ENCODE data around the gene OR6K2. TPM values are rescaled to one million over a fixed set of nuclear protein-coding genes. Genes with fewer than 3 reads are reported as not detected.

Gene OR6K2
- total RNA-seq, 3 donors from 2014 or later, result not detected

DNA sequence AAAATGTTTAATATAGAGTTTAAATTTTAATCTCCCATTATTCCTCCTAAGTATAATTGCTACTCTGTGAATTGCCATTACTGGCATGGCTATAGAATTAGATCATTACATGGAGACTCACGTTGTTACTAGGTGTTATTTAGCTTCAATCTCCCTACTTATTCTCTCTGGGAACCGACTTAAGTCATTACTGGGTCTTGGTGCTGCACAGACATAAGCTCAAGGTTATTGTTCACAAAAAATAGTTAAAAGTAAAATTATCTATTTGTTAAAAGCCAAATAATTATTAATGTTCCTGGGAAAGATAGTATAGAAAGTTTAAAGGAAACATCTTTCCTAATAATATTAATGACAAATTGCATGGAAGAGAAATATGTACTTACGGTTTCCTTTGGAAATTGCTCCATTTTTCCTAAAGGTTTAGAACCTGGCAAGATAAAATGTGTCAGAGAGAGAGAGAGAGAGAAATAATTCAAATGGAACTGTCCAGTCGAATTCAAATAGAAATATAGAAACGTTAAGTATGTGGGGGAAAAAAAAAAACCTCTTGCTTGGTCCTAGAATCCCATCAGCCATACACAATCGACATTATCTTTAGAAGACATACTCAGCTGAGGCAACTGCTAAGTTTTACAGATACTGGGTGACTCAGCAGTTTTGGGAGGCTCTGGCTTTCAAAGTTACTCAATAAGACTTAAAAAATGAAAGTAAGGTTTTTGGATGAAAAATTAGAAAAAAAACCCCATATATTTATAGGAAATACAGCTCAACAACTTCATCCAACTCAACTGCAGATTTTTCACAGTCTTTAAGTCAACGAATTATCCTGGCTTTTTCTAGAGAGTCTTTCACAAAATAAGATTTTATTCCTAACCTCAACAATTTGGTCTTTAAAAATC, 14.1 kb downstream of the OR6K2 start, which contains the start of gene SPTA1:
TSS of gene SPTA1 (minus strand) at position 605 of the 899 bp plus-strand sequence. CDS start at position 407, 198 bp downstream.
- Histone ChIP-seq H3K4me3 (no peak within 1 kb of the TSS), H3K9me3 (no peaks in the 10 kb centered on the region), H3K36me3 (ENCODE audit: low read depth) (no peaks in the 10 kb centered on the region), H3K4me1 (ENCODE audit: low read depth) (no peaks in the 10 kb centered on the region)
- TF ChIP-seq, protein P1, sequence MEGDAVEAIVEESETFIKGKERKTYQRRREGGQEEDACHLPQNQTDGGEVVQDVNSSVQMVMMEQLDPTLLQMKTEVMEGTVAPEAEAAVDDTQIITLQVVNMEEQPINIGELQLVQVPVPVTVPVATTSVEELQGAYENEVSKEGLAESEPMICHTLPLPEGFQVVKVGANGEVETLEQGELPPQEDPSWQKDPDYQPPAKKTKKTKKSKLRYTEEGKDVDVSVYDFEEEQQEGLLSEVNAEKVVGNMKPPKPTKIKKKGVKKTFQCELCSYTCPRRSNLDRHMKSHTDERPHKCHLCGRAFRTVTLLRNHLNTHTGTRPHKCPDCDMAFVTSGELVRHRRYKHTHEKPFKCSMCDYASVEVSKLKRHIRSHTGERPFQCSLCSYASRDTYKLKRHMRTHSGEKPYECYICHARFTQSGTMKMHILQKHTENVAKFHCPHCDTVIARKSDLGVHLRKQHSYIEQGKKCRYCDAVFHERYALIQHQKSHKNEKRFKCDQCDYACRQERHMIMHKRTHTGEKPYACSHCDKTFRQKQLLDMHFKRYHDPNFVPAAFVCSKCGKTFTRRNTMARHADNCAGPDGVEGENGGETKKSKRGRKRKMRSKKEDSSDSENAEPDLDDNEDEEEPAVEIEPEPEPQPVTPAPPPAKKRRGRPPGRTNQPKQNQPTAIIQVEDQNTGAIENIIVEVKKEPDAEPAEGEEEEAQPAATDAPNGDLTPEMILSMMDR (IDR thresholded peaks at IDR 0.05), result no peak
- no peak for DNase-seq
- no peak for ATAC-seq
- intact Hi-C loops (cut with DNase I, micrococcal nuclease), result no loop called here

- DNase-seq (no peak), ATAC-seq (no peak)
- no peaks in the 10 kb centered on the region for H3K9me3 ChIP-seq
Measured at GRCh38 chr1:158685085-158685484, 15.4 kb downstream of the OR6K2 start.

GRCh38 chr1:158681606-158682005, 18.8 kb downstream of the OR6K2 start:
- Histone ChIP-seq H3K36me3 (ENCODE audit: low read depth) (no peaks in the 10 kb centered on the region), H3K9me3 (no peaks in the 10 kb centered on the region), H3K4me3 (no peak overlapping the region), H3K4me1 (ENCODE audit: low read depth) (no peaks in the 10 kb centered on the region)
- TF ChIP-seq, protein P1 (IDR thresholded peaks at IDR 0.05), result no peak
- no peak for DNase-seq
- ATAC-seq, result no peak
- intact Hi-C loops (cut with DNase I, micrococcal nuclease), result no loop called here

More at GRCh38 chr1:158685085-158685484, 15.4 kb downstream of the OR6K2 start:
- TF ChIP-seq, protein P1 (IDR thresholded peaks at IDR 0.05), result no peak
- no peak overlapping the region for H3K4me3 ChIP-seq
- H3K4me1 ChIP-seq (ENCODE audit: low read depth), result no peaks in the 10 kb centered on the region
- intact Hi-C loops (cut with DNase I, micrococcal nuclease), result no loop called here
- H3K36me3 ChIP-seq (ENCODE audit: low read depth), result no peaks in the 10 kb centered on the region

- Histone ChIP-seq H3K4me1 (ENCODE audit: low read depth) (no peaks in the 10 kb centered on the region), H3K9me3 (no peaks in the 10 kb centered on the region), H3K4me3 (no peak overlapping the region), H3K36me3 (ENCODE audit: low read depth) (no peaks in the 10 kb centered on the region)
- TF ChIP-seq, protein P1 (IDR thresholded peaks at IDR 0.05), result no peak
- intact Hi-C loops (cut with DNase I, micrococcal nuclease), result no loop called here
- ATAC-seq (no peak), DNase-seq (no peak)
Measured at GRCh38 chr1:158679289-158679688, 21.2 kb downstream of the OR6K2 start.

DNA sequence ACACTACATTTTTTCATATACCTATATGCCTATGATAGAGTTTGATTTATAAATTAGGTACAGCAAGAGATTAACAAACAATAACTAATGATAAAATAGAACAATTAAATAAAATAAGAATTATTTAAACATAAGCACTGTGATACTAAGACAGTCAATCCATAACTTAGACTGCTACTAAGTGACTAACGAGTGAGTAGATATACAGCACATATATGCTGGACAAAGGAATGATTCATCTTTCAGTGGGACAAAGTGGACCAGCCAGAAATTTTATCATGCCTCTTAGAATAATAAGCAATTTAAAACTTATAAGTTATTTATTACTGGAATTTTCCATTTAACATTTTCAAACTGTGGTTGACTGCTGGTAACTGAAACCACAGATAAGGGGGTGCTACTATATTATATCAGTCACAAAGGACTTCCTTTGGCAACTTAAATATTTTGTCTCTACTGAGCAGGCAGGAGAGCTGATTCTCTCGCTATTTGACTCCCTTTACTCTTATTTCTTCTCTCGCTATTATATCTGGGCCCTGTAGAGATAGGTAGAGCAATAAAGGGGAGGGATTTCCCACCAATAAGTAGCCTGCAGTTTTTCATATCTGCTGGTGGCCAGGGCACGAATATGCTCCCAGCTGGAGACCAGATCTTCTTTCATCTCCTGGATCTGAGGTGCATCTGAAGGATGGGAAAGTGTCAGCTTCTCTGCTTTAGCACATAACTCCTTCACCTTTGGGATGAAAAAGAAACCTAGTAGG, 24.7 kb downstream of the OR6K2 start:
- ATAC-seq, result no peak

More for the DNA sequence above, 24.7 kb downstream of the OR6K2 start:
- no peak for DNase-seq
- H3K4me3 ChIP-seq, result no peak overlapping the region
- intact Hi-C loops (cut with DNase I, micrococcal nuclease), result no loop called here
- no peaks in the 10 kb centered on the region for H3K36me3 ChIP-seq (ENCODE audit: low read depth)
- H3K4me1 ChIP-seq (ENCODE audit: low read depth), result no peaks in the 10 kb centered on the region
- no peaks in the 10 kb centered on the region for H3K9me3 ChIP-seq
- TF ChIP-seq, protein P1 (IDR thresholded peaks at IDR 0.05), result no peak
